Superior temporal gyrus (tissue), 1 donor: Measurements from ENCODE around the gene ATCAY.
"Not testable (repeated sequence)": the region's sequence is repeated elsewhere in the genome, so short reads cannot be mapped to it uniquely, and the experiment has no call there.

Experiments
- DNase-seq: peaks from one replicate; pipeline ENCODE4 v3.0.0-alpha.2; 2016; ENCODE audit errors: extremely low spot score

Gene ATCAY

DNA sequence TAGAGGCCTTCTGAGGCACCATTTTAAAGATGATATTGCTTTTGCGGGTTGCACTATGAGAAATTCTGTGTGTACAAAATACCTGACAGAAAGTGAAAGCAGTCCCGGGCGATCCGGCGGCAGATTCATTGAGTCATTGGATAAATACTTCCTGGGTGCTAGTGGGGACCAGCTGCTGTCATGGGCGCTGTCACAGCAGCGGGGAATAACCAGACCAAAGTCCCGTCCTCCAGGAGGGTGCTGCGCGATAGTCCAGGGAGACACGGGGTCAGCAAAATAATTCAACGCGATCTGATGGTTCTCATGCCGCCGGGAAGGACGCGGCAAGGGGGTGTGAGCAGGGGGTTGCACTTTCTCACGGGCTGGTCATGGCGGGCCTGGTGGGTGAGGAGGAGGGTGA lies 25.2 kb upstream of the ATCAY start:
- DNase-seq = peak; percentile 9

DNA sequence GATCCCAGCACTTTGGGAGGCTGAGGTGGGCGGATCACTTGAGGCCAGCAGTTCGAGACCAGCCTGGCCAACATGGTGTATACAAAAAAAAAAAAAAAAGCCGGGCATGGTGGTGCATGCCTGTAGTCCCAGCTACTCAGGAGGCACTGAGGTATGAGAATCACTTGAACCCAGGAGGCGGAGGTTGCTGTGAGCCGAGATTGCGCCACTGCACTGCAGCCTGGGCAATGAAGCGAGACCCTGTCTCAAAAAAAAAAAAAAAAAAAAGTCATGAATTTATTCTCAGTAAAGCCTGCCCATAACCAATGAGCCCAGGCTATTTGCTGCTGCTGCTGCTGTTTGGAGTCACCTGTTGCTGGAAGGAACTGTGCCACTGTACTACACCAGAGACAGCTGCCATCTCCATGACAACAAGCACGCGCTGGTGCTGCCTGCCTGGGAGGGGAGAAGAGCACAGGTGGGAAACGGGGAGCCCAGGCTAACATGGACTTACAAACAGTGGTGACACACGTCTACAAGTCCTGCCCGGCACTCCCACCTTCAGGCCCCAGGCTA lies 23.0 kb upstream of the ATCAY start:
- DNase-seq = no peak

DNA sequence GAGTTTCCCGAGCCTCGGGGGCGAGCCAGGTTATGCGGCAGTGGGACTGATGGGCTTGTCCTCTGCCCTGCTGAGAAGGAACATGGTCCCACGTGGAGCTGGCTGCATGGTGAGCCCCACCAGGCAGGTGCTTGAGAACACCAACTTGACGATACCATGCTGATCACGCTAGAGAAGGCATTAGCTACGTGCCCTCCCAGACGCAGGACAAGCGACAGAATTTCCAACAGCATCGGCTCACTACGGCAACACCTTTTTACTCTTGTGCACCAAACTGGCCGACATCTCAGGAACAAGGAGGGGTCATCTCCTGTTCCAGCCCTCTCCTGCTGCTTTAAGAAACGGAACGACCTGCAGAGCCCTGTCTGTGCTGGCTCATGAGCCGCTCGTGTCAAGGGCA lies 20.0 kb upstream of the ATCAY start:
- no peak for DNase-seq

DNA sequence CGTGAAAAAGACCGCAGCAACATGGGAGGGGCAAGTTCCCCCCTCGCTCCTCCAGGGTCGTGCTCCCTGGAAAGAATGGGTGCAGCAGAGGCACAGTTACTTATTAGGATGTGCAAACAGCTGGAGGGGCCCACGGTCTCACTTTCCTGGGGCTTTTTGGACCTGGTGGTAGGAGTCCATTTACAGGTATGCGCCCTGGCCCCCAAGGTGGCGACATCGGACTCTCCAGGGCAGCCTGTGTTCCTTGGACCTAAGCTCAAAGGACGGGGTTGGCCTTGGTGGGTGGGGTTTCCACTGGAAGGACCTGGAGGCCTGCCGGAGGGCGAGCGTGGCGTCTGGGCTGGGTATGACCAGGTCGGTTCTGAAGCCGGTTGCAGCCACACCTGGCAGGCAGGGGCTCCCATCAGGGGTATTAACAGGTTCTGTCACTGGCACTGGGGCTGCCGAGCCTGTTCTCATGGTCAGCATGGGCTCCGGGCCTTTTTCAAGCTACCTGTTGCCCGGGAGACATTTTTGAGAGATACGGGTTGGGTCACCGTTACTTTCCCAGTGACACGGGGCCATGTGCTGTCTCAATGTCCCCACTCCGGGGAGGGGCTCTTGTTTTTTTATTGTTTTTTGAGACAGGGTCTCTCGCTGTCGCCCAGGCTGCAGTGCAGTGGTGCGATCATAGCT lies 17.5 kb upstream of the ATCAY start:
- DNase-seq = no peak

DNA sequence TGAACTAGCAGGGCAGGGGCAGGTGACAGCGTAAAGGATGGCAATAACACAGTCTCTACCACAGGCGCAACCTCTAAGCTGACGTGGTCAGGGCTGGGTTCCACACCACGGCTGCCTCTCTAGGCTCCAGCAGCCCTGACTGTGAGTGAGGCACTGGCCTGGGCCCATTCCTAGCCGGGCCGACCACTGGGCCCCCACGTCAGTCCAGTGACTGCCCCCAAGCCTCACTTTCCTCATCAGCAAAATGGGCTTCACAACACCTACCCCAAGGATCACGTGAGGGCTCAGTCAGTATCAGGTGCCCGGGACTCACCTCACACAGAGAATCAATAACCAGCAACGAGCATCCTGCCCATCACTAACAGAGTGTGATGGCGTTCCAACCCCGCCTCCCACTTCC lies 16.8 kb upstream of the ATCAY start:
- no peak for DNase-seq

DNA sequence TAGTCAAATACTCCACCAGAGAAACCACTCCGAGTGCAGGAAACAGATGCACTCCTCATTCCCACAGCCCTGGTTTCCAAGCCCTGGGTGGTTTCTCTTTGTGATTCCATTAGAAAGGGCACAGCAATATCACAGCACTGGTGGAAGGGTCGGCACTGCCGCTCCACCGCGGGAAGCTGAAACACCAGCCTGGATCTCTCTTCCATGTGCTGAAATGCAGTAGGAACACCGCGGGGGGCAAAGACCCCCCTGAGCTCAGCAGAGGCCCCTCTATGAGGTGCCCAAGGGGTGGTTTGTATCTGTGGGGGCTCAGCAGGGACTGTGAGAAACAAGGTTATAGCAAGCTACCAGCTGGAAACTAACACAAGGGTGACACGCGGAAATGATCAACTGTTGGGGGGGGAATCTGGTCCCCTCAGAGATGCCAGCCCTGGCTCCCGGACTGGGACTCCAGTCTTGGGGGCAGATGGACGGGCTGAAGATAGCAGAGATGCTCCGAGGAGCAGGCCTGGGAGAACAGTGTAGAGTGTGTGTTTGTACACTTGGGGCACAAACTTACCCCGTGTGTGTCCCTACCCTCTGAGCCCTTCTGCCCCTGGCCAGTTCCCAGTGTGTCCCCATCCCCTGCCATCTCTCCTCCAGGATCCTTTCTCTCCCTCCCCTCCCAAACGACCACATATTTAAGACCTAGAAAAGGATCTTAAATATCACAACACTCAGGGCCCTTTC lies 13.4 kb upstream of the ATCAY start:
- DNase-seq = no peak

DNA sequence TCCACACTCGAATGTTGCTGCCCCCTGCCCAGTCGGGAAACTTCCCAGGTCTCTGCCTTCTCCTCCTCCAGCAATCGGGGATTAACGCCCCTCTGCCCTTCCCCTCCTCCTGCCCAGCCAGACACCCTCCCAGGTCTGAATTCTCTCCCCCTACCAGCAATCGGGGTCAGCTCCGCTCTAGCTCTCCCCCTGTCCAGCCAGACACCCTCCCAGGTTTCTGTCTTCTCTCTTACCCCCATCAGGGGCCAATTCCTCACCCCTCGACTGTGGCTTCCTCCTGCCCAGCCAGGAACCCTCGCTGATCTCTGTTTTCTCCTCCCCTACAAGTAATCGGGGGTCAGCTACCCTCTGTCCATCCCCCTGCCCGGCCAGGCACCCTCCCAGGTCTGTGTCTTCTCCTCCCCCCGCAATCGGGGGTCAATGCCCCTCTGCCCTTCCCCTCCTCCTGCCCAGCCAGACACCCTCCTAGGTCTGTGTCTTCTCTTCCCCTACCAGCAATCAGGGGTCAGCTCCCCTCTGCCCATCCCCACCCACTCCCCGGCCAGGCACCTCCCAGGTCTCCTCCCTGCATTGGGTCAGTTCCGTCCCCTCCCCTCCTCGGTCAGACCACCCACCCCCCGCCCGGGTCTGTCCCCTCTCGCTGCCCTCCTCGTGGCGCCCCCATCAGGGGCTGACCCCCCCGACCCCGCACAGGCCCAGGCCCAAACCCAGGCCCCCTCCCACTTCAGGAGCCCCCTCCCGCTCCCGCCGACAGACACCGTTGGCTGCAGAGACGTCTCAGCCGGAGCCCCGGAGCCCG lies 12.3 kb upstream of the ATCAY start:
- DNase-seq = no peak

DNA sequence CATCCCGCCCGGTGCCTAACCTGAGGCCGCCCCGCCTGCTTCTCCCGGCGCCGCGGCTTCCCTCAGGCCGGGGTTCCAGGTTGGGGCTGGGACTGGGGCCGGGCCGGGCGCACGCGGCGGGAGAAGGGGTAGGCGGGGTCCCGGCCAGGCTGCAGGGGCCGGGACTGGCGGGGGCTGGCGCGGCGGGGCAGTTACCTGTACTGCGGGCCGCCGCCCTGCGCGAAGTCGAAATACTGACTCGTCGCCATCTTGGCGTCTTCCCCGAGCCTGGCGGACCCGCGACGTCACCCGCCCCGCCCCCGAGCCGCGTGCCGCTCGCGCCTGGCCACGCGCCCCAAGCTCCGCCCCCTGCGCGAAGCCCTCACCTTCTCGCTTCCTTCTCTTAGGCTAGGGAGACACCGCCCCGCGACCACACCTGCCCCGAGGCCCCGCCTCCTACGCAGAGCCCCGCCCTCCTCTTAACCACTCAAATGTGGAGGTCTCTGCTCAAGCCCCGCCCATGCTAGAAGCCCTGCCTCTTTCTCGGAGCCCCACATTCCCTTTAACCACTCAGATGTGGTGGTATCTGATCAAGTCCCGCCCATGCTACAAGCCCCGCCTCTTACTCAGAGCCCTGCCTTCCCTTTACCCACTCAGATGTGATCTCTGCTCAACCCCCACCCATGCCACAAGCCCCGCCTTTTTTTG lies 11.6 kb upstream of the ATCAY start, which contains the start of gene ZFR2:
ZFR2 (minus strand) TSS at position 269 of the 687 bp plus-strand sequence; CDS start at position 248, 21 bp downstream.
- no peak for DNase-seq

DNA sequence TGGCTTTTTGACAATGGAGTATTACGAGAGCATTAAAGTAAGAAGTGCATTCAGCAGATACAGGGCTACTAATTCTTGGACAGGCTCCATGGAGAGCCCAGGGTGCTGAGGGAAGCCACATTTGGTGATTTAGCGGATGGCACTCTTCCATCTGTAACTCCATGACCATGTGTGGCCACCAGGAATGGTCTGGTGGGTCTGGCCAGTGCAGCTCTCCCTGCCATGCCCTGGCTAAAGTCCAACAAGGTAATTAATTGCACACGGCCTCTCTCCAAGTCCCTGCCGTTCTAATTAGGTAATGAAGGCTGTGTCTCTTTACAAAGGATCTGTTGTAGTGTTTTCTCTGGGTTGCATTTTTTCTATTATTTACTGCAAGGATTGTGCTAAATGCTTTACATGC lies 7.3 kb upstream of the ATCAY start:
- DNase-seq = no peak

DNA sequence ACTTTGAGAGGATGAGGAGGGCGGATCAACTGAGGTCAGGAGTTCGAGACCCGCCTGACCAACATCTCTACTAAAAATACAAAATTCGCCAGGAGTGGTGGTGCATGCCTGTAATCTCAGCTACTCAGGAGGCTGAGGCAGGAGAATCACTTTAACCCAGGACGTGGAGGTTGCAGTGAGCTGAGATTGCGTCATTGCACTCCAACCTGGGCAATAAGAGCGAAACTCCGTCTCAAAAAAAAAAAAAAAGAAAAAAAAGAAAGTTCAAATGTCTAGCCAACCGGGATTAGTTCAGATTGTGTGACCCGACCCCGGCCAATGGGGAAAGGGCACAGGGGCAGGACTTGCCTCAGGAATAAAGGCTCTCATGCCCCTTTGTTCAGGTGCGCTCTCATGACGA lies 5.8 kb upstream of the ATCAY start:
- not testable (repeated sequence) for DNase-seq

DNA sequence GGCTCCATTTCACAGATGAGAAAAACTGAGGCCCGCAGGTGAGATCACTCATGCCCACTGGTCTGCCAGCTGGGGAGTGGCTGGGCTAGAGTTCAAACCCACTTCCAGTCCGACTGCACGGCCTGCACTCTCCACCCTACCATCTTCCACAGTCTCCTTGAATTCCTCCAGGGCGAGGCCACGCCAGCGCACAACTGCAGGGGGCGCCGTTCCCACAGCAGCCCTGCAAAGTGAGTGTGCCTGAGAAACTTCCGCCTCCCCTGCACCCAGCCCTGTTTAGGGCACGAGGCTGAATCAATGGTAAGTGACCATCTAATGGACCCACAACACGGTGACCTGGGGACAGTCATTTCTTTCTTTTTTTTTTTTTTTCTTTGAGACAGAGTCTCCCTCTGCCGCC lies 829 bp upstream of the ATCAY start:
- DNase-seq = no peak

DNA sequence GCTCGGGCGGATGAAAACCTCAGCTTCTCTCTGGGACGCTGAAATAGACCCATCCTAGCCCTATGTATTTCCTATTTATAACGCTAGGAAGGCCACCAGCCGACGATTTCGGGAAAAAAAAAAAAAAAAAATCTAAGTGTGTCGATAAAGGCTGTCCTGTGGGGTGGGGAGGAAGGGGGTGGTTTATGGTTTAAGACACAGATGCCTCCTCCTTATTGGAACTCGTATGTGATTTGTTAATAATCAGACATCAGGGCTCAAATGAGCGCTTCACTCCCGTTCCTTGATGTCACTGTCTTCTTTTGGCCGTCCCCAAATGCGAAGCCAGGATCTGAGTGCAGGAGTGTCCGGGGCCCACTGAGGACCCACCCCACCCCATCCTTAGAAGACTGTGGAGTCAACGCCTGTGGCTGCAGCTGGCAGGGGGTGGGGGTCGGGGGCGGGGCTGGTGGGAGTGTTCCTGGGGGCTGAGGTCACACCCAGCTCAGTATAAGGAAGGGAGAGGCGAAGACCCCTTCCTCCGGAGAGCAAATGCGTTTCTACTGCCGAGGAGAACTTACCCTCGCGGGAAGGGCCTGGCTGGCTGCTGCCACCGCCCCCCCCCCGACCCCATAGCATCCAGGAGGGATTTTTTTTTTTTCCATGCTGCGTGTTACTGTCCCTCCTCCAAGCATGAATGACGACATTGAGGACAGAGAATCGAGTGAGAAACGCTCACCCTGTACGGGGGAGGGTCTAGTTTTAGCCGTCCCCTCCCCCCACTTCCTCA lies 971 bp downstream of the ATCAY start:
- DNase-seq = peak; percentile 26

DNA sequence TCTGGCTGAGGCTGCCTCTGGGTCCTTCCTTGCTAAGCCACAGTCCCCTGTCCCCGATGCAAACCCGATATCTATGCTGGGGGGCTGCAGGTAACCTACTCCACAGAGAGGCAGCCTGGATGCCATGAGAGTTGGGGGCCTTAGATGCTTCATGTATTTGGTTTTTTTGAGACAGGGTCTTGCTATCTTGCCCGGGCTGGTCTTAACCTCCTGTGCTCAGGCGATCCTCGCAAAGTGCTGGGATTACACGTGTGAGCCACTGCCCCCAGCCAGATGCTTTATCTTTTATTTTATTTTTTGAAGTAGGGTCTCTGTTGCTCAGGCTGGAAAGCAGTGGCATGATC lies 1.5 kb downstream of the ATCAY start:
- no peak for DNase-seq

DNA sequence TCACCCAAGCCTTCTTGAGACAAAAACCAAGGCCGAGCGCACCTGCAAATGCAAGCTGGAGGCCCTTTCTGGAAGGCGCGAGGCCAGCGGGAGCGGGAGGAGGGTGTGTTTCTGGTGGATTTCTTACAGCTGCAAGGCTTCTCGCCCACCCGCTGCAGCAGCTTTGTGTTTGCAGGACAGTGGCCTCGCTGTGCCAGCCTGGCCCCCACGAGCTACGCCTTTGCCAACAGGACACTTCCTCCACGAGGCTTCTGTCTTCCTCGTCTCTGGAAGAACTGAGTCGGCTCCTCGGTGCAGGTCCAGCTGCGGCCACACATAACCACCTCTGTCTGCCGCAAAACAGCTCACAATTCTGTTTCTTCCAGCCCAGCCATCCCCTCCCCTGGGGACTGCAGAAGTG lies 10.1 kb downstream of the ATCAY start:
- peak; percentile 7 for DNase-seq

DNA sequence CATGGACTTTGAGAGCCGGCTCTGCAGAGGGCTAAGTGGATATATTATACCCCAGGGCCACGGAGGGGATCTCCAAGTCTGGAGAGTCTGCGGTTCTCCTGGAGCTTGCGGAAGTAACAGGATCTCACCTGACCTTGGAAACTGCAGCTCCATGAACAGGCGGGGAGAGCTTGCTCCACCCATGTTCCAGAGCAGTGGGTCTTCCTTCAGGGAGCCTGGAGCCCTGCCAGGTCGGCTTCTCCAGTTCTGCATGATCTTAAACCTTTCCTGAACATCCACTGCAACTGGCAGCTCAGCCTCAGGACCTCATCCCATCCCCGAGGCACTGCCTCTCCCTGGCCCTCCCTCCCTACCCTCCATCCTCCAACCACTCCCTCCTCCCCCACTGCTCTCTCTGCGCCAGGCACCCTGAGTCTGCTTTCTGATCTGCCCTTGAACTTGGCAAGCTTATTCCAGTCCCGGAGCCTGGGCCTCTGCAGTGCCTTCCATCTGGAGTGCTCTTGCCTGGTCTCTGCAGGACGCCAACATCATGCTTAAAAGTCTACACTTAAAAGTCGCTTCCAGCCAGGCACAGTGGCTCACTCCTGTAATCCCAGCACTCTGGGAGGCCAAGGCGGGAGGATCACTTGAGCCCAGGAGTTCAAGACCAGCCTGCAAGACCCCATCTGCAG lies 13.2 kb downstream of the ATCAY start:
- DNase-seq = no peak

DNA sequence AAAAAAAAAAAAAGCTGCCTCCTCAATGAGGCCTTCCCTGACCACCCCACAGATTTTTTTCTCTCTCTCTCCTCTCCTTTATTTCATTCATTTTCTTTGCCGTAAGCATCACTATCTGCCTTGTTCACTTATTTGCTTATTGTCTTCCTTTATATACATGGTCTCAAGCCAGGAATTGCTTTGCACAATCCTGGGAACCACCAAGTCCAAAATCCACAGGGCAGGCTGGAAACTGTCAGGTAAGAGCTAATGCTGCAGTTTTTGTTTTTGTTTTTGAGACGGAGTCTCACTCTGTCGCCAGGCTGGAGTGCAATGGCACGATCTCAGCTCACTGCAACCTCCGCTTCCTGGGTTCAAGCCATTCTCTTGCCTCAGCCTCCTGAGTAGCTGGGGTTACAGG lies 14.5 kb downstream of the ATCAY start:
- not testable (repeated sequence) for DNase-seq

DNA sequence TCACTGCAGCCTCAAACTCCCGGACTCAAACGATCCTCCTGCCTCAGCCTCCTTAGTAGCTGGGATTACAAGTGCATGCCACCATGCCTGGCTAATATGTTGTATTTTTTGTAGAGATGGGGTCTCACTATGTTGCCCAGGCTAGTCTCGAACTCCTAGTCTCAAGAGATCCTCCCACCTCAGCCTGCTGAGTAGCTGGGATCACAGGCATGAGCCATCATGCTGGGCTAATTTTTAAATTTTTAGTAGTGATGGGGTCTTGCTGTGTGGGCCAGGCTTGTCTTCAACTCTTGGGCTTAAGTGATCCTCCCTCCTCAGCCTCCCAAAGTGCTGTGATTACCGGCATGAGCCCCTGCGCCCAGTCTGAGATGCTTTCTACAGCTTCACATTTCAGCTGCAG lies 15.3 kb downstream of the ATCAY start:
- DNase-seq = no peak

DNA sequence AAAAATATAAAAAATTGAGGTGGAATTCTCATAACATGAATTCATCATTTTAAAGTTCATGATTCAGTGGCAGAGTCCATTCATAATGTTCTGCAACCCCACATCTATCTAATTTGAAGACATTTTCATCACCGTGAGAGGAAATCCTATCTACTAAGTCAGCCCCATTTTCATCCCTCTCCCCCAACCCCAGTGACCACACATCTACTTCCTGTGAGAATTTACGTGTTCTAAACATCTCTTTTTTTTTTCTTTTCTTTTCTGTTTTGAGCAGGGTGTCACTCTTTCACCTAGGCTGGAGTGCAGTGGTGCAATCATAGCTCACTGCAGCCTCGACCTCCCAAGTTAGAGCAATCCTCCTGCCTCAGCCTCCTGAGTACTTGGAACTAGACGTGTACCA lies 17.5 kb downstream of the ATCAY start:
- no peak for DNase-seq

DNA sequence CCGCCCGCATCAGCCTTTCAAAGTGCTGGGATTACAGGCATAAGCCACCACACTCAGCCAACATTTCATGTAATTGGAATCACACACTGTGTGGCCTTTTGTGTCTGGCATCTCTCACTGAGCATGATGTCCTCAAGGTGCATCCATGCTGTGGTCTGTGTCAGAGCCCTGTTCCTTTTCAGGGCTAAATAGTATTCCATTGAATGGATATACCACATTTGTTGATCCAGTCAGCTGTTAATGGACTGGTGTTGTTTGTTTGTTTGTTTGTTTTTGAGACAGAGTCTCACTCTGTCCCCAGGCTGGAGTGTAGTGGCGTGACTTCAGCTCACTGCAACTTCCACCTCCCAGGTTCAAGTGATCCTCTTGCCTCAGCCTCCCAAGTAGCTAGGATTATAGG lies 17.9 kb downstream of the ATCAY start:
- DNase-seq = no peak

DNA sequence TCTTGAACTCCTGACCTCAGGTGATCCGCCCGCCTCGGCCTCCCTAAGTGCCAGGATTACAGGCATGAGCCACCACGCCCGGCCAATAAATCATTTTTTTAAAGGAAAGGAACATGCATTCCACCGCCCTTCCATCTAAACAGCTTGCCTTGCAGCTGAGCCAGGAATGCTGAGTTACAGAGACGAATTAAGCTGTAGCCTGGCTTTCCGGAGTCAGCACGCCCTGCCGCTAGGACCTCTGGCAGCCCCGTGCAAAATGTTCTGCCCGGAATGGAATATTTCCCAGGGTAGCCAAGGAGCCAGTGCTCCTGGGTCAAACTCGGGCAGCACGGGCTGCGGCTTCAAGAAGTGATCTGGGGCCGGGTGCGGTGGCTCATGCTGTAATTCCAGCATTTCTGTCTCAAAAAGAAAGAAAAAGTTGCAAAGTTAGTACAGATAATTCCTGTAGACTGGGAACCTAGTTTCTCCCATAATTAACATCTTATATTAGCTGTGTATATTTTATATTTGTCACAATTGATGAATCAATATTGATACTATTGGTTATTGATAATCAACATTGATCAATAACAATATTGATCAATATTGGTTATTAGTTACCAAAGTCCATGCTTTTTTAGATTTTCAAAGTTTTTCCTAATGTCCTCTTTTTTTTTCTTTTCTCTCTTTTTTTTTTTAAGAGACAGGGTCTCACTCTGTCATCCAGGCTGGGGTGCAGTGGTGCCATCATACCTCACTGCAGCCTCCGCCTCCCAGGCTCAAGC lies 19.2 kb downstream of the ATCAY start:
- no peak for DNase-seq
